GM18505 (cell line): ENCODE measurements around the gene SNW1.
"Not testable (repeated sequence)": the region's sequence is repeated elsewhere in the genome, so short reads cannot be mapped to it uniquely, and the experiment has no call there.

Experiments used
- ATAC-seq: cut with Tn5 transposase; IDR thresholded peaks from one replicate; pipeline ENCODE4 v1.9.1; 2021; ENCODE audit not compliant: unreplicated experiment
- POLR2A ChIP-seq: IDR thresholded peaks from 4 replicates; pipeline ENCODE4 v1.6.1; 2011; ENCODE audit warnings: borderline replicate concordance; ENCODE audit not compliant: insufficient read depth, insufficient read length; ENCODE audit errors: extremely low read depth

Gene SNW1

DNA sequence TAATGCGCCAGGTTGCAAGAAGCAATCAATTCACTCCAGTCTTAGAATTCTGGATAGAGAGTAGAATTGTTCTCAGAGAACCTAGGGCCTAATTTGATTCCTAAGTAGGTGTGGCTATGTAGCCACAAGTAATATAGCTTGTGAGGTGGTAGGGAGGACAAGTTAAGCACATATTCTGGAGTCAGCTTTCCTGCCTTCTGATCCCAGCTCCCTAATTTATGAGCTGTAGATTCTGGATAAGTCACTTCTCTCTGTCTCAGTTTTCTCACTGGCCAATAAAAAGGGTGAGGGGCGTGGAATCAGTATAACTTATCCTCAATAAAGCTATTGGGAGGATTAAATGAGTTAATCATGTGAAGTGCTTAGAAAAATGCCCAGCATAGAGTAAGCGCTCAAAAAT, 3.0 kb upstream of the SNW1 start:
- TF ChIP-seq POLR2A, result no peak
- no peak for ATAC-seq

- no peak for ATAC-seq
- TF ChIP-seq POLR2A, result no peak
These were observed 2.4 kb upstream of the SNW1 start for GRCh38 chr14:77763316-77763715.

- no peak for TF ChIP-seq POLR2A
These were observed 412 bp upstream of the SNW1 start for GRCh38 chr14:77761205-77761931.

DNA sequence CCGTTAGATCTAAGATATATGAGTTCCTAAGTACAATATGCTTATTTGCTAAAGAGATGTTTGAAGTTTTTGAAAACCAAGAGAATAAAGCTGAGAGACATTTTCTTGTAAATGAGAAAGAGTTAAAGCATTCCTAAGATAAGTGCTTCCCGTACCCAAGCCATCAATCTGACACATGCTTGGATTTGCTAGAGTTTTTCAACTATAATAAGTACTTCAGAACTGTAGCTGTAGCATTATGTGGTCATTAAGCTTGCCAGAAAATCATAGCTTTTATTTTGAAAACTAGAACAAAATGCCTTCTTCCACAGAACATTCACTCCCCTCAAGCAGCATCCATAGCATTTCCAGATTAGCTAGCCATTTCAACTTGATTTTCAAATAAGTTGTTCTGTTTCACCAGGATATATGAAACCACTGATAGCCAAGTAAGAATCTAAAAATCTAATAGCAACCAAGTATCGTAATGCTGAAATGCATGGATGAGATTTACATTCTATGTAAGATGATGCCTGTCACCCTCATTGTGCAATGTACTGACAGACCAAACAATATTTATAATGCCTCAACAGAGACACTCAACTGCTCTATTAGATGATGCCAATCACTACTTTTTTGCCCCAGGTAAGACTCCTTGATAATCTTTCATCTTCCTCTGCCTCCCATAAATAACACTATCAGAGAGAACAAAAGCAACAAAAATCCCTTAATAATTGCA, 8.0 kb downstream of the SNW1 start:
- TF ChIP-seq POLR2A, result no peak
- no peak for ATAC-seq

More at GRCh38 chr14:77761205-77761931, 412 bp upstream of the SNW1 start:
- ATAC-seq, result no peak

DNA sequence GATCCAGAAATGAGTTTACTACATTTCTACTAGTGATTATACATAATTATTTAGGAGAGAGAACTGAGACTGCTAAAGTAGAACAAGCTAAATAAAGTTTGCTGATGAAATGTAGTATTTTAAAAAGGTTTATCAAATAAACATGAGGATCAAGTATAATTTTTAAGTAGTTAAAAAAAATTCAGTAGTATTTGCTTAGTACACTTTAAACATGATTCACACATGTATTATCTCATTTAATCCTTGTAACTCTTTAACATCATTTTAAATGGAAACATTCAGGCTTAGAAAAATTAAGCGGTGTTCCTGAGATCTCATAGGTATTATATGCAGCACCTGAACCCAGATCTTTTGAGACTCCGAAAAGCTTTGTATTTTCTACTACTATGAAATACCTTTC, 8.7 kb downstream of the SNW1 start:
- no peak for TF ChIP-seq POLR2A
- no peak for ATAC-seq

DNA sequence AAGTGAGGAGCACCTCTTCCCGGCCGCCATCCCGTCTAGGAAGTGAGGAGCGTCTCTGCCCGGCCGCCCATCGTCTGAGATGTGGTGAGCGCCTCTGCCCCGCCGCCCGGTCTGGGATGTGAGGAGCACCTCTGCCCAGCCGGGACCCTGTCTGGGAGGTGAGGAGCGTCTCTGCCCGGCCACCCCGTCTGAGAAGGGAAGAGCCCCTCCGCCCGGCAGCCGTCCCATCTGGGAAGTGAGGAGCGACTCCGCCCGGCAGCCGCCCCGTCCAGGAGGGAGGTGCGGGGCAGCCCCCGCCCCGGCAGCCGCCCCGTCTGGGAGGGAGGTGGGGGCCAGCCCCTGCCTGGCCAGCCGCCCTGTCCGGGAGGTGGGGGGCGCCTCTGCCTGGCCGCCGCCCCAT, 13.5 kb downstream of the SNW1 start:
- not testable (repeated sequence) for ATAC-seq

DNA sequence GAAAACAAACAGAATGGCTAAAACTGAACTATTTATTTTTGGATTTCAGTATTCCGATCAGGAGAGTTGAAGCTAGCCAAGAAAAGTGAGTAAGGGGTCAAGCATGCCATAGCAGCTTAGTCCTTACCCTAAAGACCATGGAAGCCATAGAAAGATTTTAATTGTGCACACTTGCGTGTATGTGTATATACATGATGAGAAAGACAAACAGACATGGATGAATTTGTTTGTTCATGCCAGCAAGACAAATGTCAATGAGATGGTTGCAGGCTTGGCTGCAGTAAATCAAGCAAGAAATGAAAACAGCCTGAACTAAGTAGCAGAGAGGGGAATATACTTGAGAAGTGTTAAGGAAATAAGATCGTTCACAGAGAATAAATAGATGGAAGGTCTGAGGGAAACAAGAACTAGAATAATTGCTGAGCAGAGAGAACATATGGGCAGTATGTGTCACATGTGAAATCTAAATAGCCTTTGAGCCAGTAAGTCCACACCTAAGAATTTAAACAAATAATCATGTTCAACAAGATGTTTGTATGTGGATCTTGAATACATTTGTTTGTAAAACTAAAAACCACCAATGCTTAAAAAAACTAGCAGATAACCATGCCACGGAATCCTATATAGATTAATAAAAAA, 14.8 kb downstream of the SNW1 start:
- ATAC-seq, result no peak
- no peak for TF ChIP-seq POLR2A

GRCh38 chr14:77741438-77741837, 19.5 kb downstream of the SNW1 start:
- TF ChIP-seq POLR2A, result no peak
- no peak for ATAC-seq

- ATAC-seq, result no peak
- no peak for TF ChIP-seq POLR2A
These were observed 22.3 kb downstream of the SNW1 start for GRCh38 chr14:77738559-77739250.

GRCh38 chr14:77730976-77731497, 29.9 kb downstream of the SNW1 start:
- TF ChIP-seq POLR2A, result no peak
- no peak for ATAC-seq

- ATAC-seq, result no peak
- no peak for TF ChIP-seq POLR2A
These were observed 38.7 kb downstream of the SNW1 start for GRCh38 chr14:77722301-77722700.

DNA sequence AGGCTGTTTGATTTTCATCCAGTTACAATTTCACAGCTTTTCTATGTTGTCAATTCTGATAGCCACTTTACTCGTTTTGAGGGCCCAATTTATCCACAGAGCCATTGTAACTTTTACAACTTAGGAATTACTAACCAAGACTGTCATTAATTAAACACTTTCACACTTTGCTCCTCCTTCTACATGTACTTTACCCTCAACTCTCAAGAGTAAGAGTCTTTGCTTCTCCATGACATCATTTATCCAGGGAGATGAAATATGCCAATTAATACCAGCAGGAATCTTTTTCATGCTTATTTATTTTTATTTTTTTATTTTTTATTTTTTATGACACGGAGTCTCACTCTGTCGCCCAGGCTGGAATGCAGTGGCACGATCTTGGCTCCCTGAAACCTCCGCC, 39.5 kb downstream of the SNW1 start:
- no peak for ATAC-seq
- no peak for TF ChIP-seq POLR2A

DNA sequence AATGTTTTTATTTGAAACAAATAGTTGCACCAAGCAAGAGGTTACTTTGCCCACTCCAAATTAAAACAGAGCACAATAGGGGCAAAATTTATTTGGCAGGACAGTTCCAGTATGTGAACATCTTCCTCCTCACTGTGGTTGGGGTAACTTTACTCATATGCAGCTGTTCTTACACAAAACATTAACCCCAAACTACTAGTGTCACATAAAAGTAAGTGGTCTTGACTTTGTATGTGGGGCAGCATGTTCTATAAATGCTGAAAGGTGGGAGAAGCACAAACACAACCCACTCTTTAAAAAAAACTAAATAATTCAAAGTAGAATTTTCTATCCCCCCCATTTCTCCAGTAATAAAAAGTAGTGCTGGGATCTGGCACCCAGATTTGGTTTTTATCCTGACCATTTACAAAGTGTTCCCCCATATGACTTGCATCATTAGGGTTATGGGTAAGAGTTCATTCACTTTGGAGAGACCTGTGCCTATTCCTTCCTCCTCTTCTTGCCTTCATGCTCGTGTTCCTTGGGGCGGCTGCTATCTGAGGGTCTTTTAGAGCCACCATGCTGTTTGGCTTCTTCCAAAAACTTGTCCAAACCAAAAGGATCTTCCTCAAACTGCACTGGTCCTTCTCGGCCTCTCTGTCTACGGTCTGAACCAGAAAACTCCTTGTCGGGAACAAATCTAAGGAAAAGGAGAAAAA, 43.2 kb downstream of the SNW1 start:
- TF ChIP-seq POLR2A, result no peak

More for the DNA sequence above, 43.2 kb downstream of the SNW1 start:
- ATAC-seq, result no peak
